IMR-90 (cell line): Measurements from ENCODE around the gene AGMO.

Experiments
- CEBPB ChIP-seq: IDR thresholded peaks from 2 replicates; pipeline ENCODE4 v1.6.1; 2012; ENCODE audit warnings: low read depth, low read length, improper control_type of control experiment
- MXI1 ChIP-seq: IDR thresholded peaks from 2 replicates; pipeline ENCODE4 v1.6.1; 2012; ENCODE audit warnings: low read depth, mild to moderate bottlenecking, low read length, moderate library complexity, borderline replicate concordance
- NFE2L2 ChIP-seq: fragments of 150-350 bp; IDR thresholded peaks from 2 replicates; pipeline ENCODE4 v1.6.1; 2016; ENCODE audit warnings: low read depth, mild to moderate bottlenecking, low read length
- POLR2A ChIP-seq: IDR thresholded peaks from 2 replicates; pipeline ENCODE4 v1.6.1; 2012; ENCODE audit warnings: mild to moderate bottlenecking, low read depth, low read length
- SMC3 ChIP-seq: fragments of 150-350 bp; IDR thresholded peaks from 2 replicates; pipeline ENCODE4 v1.6.1; 2016; ENCODE audit warnings: low read depth, mild to moderate bottlenecking, antibody characterized with exemption, low read length, moderate library complexity
- TF ChIP-seq, protein P1 (sequence below): conservative IDR thresholded peaks from 2 replicates; pipeline ENCODE4 v1.5.1; 2012; ENCODE audit warnings: mild to moderate bottlenecking, low read depth, low read length, improper control_type of control experiment

DNA sequence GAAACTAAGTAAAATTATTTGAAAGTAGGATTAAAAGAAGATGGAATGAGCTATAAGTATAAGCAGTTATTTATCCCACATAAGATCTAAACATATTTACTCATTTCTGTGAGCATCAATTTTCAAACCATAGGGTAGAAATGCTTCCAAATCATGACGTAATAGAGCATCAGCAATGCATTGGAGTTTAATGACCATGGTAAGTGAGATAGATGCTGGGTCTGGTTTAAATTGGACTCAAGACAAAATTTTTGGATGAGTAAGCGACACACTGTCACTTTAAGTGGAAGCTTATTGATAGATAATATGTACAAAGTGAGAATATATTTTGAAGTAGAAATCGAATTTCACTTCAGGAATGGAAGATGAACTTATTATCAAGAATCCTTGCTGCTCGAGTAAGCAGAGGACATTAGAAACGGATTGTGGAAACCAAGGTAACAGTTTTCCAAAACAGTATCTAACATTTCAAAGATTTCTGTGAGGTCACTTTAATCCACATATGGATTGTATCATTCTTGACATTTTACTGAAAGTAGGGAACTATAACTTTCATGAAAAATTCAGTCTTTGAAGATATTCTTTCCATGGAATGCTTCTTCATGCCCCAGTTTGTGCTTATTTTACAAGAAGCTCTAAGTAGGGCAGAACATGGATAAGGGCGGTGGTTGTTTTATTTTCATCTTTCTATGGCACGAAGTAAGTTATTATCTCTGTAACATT lies 85.8 kb downstream of the AGMO start:
- TF ChIP-seq, protein P1, sequence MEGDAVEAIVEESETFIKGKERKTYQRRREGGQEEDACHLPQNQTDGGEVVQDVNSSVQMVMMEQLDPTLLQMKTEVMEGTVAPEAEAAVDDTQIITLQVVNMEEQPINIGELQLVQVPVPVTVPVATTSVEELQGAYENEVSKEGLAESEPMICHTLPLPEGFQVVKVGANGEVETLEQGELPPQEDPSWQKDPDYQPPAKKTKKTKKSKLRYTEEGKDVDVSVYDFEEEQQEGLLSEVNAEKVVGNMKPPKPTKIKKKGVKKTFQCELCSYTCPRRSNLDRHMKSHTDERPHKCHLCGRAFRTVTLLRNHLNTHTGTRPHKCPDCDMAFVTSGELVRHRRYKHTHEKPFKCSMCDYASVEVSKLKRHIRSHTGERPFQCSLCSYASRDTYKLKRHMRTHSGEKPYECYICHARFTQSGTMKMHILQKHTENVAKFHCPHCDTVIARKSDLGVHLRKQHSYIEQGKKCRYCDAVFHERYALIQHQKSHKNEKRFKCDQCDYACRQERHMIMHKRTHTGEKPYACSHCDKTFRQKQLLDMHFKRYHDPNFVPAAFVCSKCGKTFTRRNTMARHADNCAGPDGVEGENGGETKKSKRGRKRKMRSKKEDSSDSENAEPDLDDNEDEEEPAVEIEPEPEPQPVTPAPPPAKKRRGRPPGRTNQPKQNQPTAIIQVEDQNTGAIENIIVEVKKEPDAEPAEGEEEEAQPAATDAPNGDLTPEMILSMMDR: no peak
- no peak for TF ChIP-seq NFE2L2
- no peak for TF ChIP-seq POLR2A
- TF ChIP-seq SMC3: no peak
- TF ChIP-seq CEBPB: no peak
- TF ChIP-seq MXI1: no peak
